ENCODE data around the gene ASXL3. TPM values are rescaled to one million over a fixed set of nuclear protein-coding genes. Genes with fewer than 3 reads are reported as not detected.

ASXL3 gene
- total and polyA plus RNA-seq, 10 of the 15 experiments (the other 5 are each of a cell fraction or from before 2014, with no cell fraction given), result 0.15 TPM; not detected in 9

DNA sequence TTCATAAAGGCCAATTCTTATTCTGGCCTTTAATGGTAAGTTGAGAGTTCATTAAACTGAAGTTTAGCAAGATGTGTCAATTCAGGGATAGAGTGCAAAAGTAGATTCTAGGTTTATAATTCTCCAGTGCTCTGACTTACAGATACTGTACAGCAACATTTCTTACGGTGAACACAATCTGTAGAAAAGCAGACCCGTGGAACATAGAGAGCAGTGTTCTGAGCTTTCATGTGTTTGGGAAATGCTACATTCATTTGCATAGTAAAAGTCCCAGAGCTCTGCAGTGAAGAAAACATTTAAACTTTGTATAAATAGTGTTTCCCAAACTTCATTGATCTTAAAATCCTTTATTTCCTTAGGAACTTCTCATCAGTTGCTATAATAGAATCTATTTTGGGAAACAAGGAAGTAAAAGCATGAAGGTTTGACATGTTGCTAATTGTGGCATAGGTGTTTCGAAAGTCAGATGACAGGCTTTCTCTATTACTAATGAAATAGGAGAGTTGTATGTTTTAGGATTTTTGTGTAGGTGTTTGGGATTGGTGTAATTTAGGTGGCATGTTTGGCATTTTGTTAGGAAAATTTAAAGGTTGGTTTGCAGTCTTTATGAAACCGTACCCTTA is 138.2 kb downstream of the ASXL3 start (continued):
- TF ChIP-seq, protein P1, sequence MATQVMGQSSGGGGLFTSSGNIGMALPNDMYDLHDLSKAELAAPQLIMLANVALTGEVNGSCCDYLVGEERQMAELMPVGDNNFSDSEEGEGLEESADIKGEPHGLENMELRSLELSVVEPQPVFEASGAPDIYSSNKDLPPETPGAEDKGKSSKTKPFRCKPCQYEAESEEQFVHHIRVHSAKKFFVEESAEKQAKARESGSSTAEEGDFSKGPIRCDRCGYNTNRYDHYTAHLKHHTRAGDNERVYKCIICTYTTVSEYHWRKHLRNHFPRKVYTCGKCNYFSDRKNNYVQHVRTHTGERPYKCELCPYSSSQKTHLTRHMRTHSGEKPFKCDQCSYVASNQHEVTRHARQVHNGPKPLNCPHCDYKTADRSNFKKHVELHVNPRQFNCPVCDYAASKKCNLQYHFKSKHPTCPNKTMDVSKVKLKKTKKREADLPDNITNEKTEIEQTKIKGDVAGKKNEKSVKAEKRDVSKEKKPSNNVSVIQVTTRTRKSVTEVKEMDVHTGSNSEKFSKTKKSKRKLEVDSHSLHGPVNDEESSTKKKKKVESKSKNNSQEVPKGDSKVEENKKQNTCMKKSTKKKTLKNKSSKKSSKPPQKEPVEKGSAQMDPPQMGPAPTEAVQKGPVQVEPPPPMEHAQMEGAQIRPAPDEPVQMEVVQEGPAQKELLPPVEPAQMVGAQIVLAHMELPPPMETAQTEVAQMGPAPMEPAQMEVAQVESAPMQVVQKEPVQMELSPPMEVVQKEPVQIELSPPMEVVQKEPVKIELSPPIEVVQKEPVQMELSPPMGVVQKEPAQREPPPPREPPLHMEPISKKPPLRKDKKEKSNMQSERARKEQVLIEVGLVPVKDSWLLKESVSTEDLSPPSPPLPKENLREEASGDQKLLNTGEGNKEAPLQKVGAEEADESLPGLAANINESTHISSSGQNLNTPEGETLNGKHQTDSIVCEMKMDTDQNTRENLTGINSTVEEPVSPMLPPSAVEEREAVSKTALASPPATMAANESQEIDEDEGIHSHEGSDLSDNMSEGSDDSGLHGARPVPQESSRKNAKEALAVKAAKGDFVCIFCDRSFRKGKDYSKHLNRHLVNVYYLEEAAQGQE (IDR thresholded peaks at IDR 0.05; ENCODE audit: low read depth, low read length), result no peak
- TF ChIP-seq RUNX3 (IDR thresholded peaks at IDR 0.05; ENCODE audit: low read length) (peak; percentile 39; the same call in 1 of the 2 replicates), ZZZ3 (IDR thresholded peaks at IDR 0.05; ENCODE audit: control insufficient read depth, insufficient read length, low read depth) (no peak), MEF2A (IDR thresholded peaks at IDR 0.05; ENCODE audit: insufficient read depth, low read depth, low read length) (peak; percentile 96)
- TF ChIP-seq, protein P2, sequence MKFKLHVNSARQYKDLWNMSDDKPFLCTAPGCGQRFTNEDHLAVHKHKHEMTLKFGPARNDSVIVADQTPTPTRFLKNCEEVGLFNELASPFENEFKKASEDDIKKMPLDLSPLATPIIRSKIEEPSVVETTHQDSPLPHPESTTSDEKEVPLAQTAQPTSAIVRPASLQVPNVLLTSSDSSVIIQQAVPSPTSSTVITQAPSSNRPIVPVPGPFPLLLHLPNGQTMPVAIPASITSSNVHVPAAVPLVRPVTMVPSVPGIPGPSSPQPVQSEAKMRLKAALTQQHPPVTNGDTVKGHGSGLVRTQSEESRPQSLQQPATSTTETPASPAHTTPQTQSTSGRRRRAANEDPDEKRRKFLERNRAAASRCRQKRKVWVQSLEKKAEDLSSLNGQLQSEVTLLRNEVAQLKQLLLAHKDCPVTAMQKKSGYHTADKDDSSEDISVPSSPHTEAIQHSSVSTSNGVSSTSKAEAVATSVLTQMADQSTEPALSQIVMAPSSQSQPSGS (IDR thresholded peaks at IDR 0.05; ENCODE audit: low read length), result peak; percentile 56; the same call in 1 of the 2 replicates

DNA sequence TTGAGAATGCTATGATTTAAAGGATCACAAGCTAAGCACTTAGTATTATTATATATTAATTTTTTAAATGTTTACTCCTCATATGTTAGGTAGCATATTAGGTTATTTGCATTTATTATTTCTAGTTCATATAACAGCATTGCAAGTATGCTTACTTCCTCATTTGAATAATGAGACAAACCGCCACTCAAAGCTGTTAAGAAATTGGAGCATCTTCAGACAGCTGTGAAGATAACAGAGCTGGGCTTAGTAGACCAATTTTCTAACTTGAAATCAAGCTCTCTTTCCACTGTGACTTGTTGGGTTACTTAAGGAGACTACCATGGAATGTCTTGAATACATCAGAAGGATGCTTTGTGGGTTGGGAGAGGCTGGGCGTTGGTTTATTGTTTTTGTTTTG is 139.3 kb downstream of the ASXL3 start:
- Histone ChIP-seq H3K27ac (ENCODE audit: control insufficient read depth, insufficient read depth) (no peak overlapping the region), H3K36me3 (ENCODE audit: control insufficient read depth in 2 of 2, insufficient read depth in 2 of 2, low read length in 1 of 2) (no peaks in the 10 kb centered on the region), H3K27me3 (replicated peaks in 1 of 2; ENCODE audit: control insufficient read depth in 2 of 2, insufficient read depth in 2 of 2, low read length in 1 of 2) (no peaks in the 10 kb centered on the region), H3K9ac (ENCODE audit: control insufficient read depth, insufficient read depth, low read length) (no peak overlapping the region), H3K4me3 (no peak overlapping the region), H4K20me1 (ENCODE audit: control insufficient read depth, insufficient read depth) (no peaks in the 10 kb centered on the region), H3K4me1 (ENCODE audit: control insufficient read depth, insufficient read depth, low read length) (peaks cover 12% of the 10 kb centered on the region), H2AFZ (ENCODE audit: control insufficient read depth, low read depth, low read length) (no peak overlapping the region), H3K9me3 (replicated peaks; ENCODE audit: control insufficient read depth, insufficient read depth, low read length) (no peaks in the 10 kb centered on the region), H3K79me2 (ENCODE audit: control insufficient read depth, insufficient read depth, low read length) (no peaks in the 10 kb centered on the region), H3K4me2 (ENCODE audit: control insufficient read depth, insufficient read depth) (no peak overlapping the region)
- ChIA-PET POLR2A (no interaction called here), CTCF (interaction anchor here (0.9 to 2.3 kb wide), 4 partner anchors 9 to 16 kb away, joined by 3 to 9 read pairs (median 4); no protein-coding TSS in a partner anchor), SMC1A (ENCODE audit: uncharacterized antibody, unreplicated experiment) (interaction anchor here (0.6 to 1.6 kb wide), 4 partner anchors 12 to 48 kb away, joined by 3 to 5 read pairs (median 4); no protein-coding TSS in a partner anchor), RAD21 (ENCODE audit: unreplicated experiment) (no interaction called here)
- no peak for FAIRE-seq
- in situ Hi-C loops (cut with MboI), result no loop called here
- 13% methylated on average over 2 of the region's 2 CpGs for WGBS (ENCODE audit: insufficient coverage, insufficient replicate concordance, low lambda C conversion rate, missing lambda C conversion rate)
- ATAC-seq, result 0 out of 3 replicates have a peak, but pooled peaks have one; percentile 28
- TF ChIP-seq, protein P3, sequence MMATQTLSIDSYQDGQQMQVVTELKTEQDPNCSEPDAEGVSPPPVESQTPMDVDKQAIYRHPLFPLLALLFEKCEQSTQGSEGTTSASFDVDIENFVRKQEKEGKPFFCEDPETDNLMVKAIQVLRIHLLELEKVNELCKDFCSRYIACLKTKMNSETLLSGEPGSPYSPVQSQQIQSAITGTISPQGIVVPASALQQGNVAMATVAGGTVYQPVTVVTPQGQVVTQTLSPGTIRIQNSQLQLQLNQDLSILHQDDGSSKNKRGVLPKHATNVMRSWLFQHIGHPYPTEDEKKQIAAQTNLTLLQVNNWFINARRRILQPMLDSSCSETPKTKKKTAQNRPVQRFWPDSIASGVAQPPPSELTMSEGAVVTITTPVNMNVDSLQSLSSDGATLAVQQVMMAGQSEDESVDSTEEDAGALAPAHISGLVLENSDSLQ (IDR thresholded peaks at IDR 0.05), result peak; percentile 52; the same call in 1 of the 2 replicates
- TF ChIP-seq ZNF24 (IDR thresholded peaks at IDR 0.05), result no peak
- intact Hi-C loops (cut with micrococcal nuclease; ENCODE audit: unreplicated experiment), result no loop called here
- DNase-seq (ENCODE audit: low read depth, low spot score), result no peak
- no TSS peak for BruUV-seq (replicated peaks)

Measured in GM12878 (cell line).